GM12878 (cell line): Measurements from ENCODE around the gene ZBED4. TPM values are rescaled to one million over a fixed set of nuclear protein-coding genes. Genes with fewer than 3 reads are reported as not detected.

ENCODE experiments used
- ATAC-seq: fragments of 200-7000 bp; cut with Tn5 transposase; 3 replicates; pipeline ENCODE4 v1.9.1; 2020; ENCODE audit warnings: mild to moderate bottlenecking, moderate library complexity
- BruUV-seq: library from RNA; stranded (reverse); fragments of 400-500 nt; replicated peaks from 2 replicates; lab custom pipeline; 2021; lab: Mats Ljungman, UMichigan
- CTCF ChIA-PET: fragments of 300-600 bp; sonication (Branson Sonifier 250); formaldehyde crosslinking; extraction: SDS; loops from one replicate; lab custom pipeline; 2021; ENCODE audit warnings: inconsistent platforms; lab: Yijun Ruan, JAX
- POLR2A ChIA-PET: fragments of 350-600 bp; formaldehyde crosslinking; extraction: SDS; loops from one replicate; lab custom pipeline; 2021; ENCODE audit warnings: inconsistent platforms; lab: Charles Lee
- RAD21 ChIA-PET: fragments of 300-600 bp; sonication (Branson Sonifier 250); formaldehyde crosslinking; loops from one replicate; lab custom pipeline; 2023; ENCODE audit warnings: antibody characterized with exemption; ENCODE audit not compliant: unreplicated experiment; lab: Charles Lee
- SMC1A ChIA-PET: fragments of 300-600 bp; sonication (Branson Sonifier 250); formaldehyde crosslinking; loops from one replicate; lab custom pipeline; 2023; ENCODE audit not compliant: unreplicated experiment, uncharacterized antibody; lab: Charles Lee
- DNase-seq: peaks from one replicate; pipeline ENCODE4 v3.0.0-alpha.2; 2011; ENCODE audit warnings: low read depth, low spot score
- FAIRE-seq: peaks from 3 replicates; lab custom pipeline; 2011; peaks lifted over from hg19 to GRCh38; lab: Jason Lieb, UNC
- H2AFZ ChIP-seq: 2 replicates; pipeline ENCODE4 v1.6.0; 2011; ENCODE audit warnings: low read depth, low read length, control low read depth; ENCODE audit not compliant: control insufficient read depth
- H3K27ac ChIP-seq: 2 replicates; pipeline ENCODE4 v1.5.1; 2011; ENCODE audit warnings: control low read depth; ENCODE audit not compliant: control insufficient read depth, insufficient read depth
- H3K27me3 ChIP-seq, 2 experiments: replicated peaks in 1 of 2; 2 replicates each; pipeline versions ENCODE4 v1.6.0 to v1.6.1; 2011; ENCODE audit warnings: low read length in 1 of 2; ENCODE audit not compliant: control insufficient read depth in 2 of 2, insufficient read depth in 2 of 2
- H3K36me3 ChIP-seq, 2 experiments: 2 replicates each; pipeline ENCODE4 v1.5.1; 2011; ENCODE audit warnings: low read length in 1 of 2; ENCODE audit not compliant: control insufficient read depth in 2 of 2, insufficient read depth in 2 of 2
- H3K4me1 ChIP-seq: 2 replicates; pipeline ENCODE4 v1.6.1; 2011; ENCODE audit warnings: mild to moderate bottlenecking, low read length, moderate library complexity, mixed read lengths; ENCODE audit not compliant: control insufficient read depth, insufficient read depth
- H3K4me2 ChIP-seq: 2 replicates; pipeline ENCODE4 v1.6.0; 2011; ENCODE audit warnings: control low read depth; ENCODE audit not compliant: control insufficient read depth, insufficient read depth
- H3K4me3 ChIP-seq: fragments of 200-600 bp; sonication (generic); 2 replicates; pipeline ENCODE4 v1.5.1; 2016
- H3K79me2 ChIP-seq: 2 replicates; pipeline ENCODE4 v1.6.0; 2011; ENCODE audit warnings: low read length; ENCODE audit not compliant: control insufficient read depth, insufficient read depth
- H3K9ac ChIP-seq: 2 replicates; pipeline ENCODE4 v1.8.0; 2011; ENCODE audit warnings: low read length, control low read depth, mixed read lengths; ENCODE audit not compliant: control insufficient read depth, insufficient read depth
- H3K9me3 ChIP-seq: replicated peaks from 3 replicates; pipeline ENCODE4 v1.5.1; 2011; ENCODE audit warnings: mild to moderate bottlenecking, low read length; ENCODE audit not compliant: control insufficient read depth, insufficient read depth
- H4K20me1 ChIP-seq: 2 replicates; pipeline ENCODE4 v1.6.0; 2011; ENCODE audit not compliant: control insufficient read depth, insufficient read depth
- KLF5 ChIP-seq: fragments of 450-650 bp; IDR thresholded peaks from 2 replicates; pipeline ENCODE4 v1.6.1; 2014; ENCODE audit warnings: mild to moderate bottlenecking; ENCODE audit not compliant: partially characterized antibody
- NFIC ChIP-seq: IDR thresholded peaks from 2 replicates; pipeline ENCODE4 v1.6.1; 2012; ENCODE audit warnings: low read depth, mild to moderate bottlenecking, inconsistent platforms, low read length, moderate library complexity
- NFYA ChIP-seq: IDR thresholded peaks from 2 replicates; pipeline ENCODE4 v1.6.1; 2011; ENCODE audit warnings: low read depth, mild to moderate bottlenecking, low read length, improper control_type of control experiment, borderline replicate concordance
- NFYB ChIP-seq: IDR thresholded peaks from 2 replicates; pipeline ENCODE4 v1.6.1; 2011; ENCODE audit warnings: low read depth, mild to moderate bottlenecking, low read length, improper control_type of control experiment, moderate library complexity; ENCODE audit not compliant: insufficient read depth
- RAD51 ChIP-seq: fragments of 450-650 bp; IDR thresholded peaks from 2 replicates; pipeline ENCODE4 v1.6.1; 2016; ENCODE audit warnings: moderate library complexity, mild to moderate bottlenecking, inconsistent platforms
- SIN3A ChIP-seq: IDR thresholded peaks from 2 replicates; pipeline ENCODE4 v1.6.1; 2012; ENCODE audit warnings: low read depth, low read length, improper control_type of control experiment
- ZNF622 ChIP-seq: fragments of 450-650 bp; IDR thresholded peaks from 2 replicates; pipeline ENCODE4 v1.6.1; 2017; ENCODE audit warnings: mild to moderate bottlenecking, inconsistent platforms
- WGBS: methylation state at CpG from one replicate; pipeline ENCODE4 v1.1.6; 2016; ENCODE audit warnings: low lambda C conversion rate; ENCODE audit not compliant: insufficient replicate concordance, insufficient coverage; ENCODE audit errors: missing lambda C conversion rate; 5-methylcytosine and 5-hydroxymethylcytosine counted together
- in situ Hi-C: fragments of 300-500 bp; cut with MboI; formaldehyde crosslinking; loops from 9 replicates; pipeline ENCODE4 v1.14.3; 2018; ENCODE audit warnings: mixed read lengths
- intact Hi-C: fragments of 100-400 bp; cut with micrococcal nuclease; formaldehyde crosslinking; loops from one replicate; pipeline ENCODE4 v1.14.2; 2022; ENCODE audit not compliant: unreplicated experiment
- polyA plus RNA-seq, 11 experiments: library from polyadenylated mRNA; depleted of rRNA in 4 of 11; unstranded in 6 of 11; stranded (reverse) in 5 of 11; fragments of >200 nt; fragmentation: Nextera tagmentation in 4 of 11; fragmentation: Illumina TruSeq in 1 of 11; extraction: Ambion mirVana in 4 of 11; extraction: Trizol in 1 of 11; gene quantifications; 1 replicate in 1 of 11; 2 replicates in 10 of 11; pipeline versions ENCODE4 v1.2.1 to v1.2.3, GENCODE V29; 2011 to 2016; ENCODE audit warnings: inconsistent platforms in 2 of 11, missing spikeins in 2 of 11, low read depth in 1 of 11
- total RNA-seq, 4 experiments: library from RNA; depleted of rRNA in 3 of 4; stranded (reverse); fragments of >200 nt in 3 of 4; fragmentation: Illumina TruSeq in 1 of 4; extraction: Trizol in 1 of 4; gene quantifications; 2 replicates each; pipeline versions ENCODE4 v1.2.1 to v1.2.3, GENCODE V29; 2013 to 2021
- TF ChIP-seq, protein P1 (sequence below): IDR thresholded peaks from 2 replicates; pipeline ENCODE4 v1.6.1; 2012; ENCODE audit warnings: mild to moderate bottlenecking, low read depth, low read length
- TF ChIP-seq, protein P2 (sequence below): IDR thresholded peaks from 2 replicates; pipeline ENCODE4 v1.6.1; 2011; ENCODE audit warnings: borderline replicate concordance, low read depth, mild to moderate bottlenecking, moderate library complexity, mixed read lengths, low read length; ENCODE audit not compliant: insufficient read depth; ENCODE audit errors: extremely low read length

The ZBED4 gene
- total and polyA plus RNA-seq, 10 of the 15 experiments (the other 5 are each of a cell fraction or from before 2014, with no cell fraction given), result 2.3 to 21.6 (median 12.8) TPM

DNA sequence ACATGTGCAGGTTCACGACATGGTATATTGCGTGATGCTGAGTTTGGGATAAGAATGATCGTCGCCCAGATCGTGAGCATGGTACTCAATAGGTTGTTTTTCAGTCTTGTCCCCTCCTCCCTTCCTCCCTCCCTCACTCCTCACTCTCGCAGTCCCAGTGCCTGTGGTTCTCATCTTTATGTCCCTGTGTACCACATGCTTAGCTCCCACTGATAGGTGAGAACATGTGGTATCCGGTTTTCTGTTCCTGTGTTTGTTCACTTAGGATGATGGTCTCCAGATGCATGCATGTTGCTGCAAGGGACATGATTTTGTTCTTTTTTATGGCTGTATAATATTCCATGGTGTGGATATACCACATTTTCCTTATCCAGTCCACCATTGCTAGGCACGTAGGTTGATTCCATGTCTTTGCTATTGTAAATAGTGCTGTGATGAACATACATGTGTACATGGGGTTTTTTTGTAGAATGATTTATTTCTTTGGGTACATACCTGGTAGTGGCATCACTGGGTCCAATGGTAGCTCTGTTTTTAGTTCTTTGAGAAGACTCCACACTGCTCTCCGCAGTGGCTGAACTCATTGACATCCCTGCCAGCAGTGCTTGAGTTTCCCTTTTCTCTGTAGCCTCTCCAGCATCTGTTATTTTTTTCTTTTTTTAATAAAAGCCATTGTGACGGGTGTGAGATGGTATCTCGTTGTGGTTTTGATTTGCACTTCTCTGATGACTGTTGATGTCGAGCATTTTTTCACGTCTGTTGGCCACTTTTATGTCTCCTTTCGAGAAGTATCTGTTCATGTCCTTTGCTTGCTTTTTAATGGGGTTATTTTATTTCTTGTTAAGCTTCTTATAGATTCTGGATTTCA lies 16.4 kb downstream of the ZBED4 start (continued):
- TF ChIP-seq, protein P1, sequence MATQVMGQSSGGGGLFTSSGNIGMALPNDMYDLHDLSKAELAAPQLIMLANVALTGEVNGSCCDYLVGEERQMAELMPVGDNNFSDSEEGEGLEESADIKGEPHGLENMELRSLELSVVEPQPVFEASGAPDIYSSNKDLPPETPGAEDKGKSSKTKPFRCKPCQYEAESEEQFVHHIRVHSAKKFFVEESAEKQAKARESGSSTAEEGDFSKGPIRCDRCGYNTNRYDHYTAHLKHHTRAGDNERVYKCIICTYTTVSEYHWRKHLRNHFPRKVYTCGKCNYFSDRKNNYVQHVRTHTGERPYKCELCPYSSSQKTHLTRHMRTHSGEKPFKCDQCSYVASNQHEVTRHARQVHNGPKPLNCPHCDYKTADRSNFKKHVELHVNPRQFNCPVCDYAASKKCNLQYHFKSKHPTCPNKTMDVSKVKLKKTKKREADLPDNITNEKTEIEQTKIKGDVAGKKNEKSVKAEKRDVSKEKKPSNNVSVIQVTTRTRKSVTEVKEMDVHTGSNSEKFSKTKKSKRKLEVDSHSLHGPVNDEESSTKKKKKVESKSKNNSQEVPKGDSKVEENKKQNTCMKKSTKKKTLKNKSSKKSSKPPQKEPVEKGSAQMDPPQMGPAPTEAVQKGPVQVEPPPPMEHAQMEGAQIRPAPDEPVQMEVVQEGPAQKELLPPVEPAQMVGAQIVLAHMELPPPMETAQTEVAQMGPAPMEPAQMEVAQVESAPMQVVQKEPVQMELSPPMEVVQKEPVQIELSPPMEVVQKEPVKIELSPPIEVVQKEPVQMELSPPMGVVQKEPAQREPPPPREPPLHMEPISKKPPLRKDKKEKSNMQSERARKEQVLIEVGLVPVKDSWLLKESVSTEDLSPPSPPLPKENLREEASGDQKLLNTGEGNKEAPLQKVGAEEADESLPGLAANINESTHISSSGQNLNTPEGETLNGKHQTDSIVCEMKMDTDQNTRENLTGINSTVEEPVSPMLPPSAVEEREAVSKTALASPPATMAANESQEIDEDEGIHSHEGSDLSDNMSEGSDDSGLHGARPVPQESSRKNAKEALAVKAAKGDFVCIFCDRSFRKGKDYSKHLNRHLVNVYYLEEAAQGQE, result no peak
- TF ChIP-seq RAD51 (no peak), NFYA (no peak), ZNF622 (no peak), SIN3A (no peak), NFIC (no peak)
- TF ChIP-seq, all 136 proteins: peak for 0

DNA sequence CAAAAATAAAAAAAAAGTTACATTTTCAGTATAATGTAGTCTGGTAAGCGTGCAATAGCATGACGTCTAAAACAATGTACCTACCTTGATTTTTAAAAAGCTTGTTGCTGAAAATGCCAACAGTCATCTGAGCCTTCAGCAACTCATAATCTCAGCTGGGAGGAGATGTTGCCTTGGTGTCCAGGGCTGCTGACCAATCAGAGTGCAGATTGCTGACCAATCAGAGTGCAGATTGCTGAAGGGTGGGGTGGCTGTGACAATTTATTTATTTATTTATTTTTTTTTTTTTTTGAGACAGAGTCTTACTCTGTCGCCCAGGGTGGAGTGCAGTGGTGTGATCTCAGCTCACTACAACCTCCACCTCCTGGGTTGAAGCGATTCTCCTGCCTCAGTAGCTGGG lies 17.8 kb downstream of the ZBED4 start:
- Histone ChIP-seq H3K4me2 (no peak overlapping the region), H3K9me3 (peaks cover 21% of the 10 kb centered on the region; the same call in 2 of the 3 replicates), H3K27ac (no peak overlapping the region), H4K20me1 (no peaks in the 10 kb centered on the region), H3K79me2 (peaks cover 43% of the 10 kb centered on the region), H3K9ac (no peak overlapping the region), H3K4me3 (no peak overlapping the region), H3K36me3 (peaks cover 0 to 5% of the 10 kb centered on the region in 2 experiments; a peak in 3 of 4 replicates), H2AFZ (no peak overlapping the region), H3K27me3 (no peaks in the 10 kb centered on the region), H3K4me1 (no peaks in the 10 kb centered on the region)
- WGBS, result 99% methylated on average over 3 of the region's 4 CpGs
- no peak for FAIRE-seq
- in situ Hi-C loops (no loop called here), intact Hi-C loops (no loop called here)
- TF ChIP-seq NFYB (0 out of 2 replicates have a peak, but pooled peaks have one; percentile 18), KLF5 (no peak)
- TF ChIP-seq, protein P2, sequence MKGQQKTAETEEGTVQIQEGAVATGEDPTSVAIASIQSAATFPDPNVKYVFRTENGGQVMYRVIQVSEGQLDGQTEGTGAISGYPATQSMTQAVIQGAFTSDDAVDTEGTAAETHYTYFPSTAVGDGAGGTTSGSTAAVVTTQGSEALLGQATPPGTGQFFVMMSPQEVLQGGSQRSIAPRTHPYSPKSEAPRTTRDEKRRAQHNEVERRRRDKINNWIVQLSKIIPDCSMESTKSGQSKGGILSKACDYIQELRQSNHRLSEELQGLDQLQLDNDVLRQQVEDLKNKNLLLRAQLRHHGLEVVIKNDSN, result no peak
- CTCF ChIA-PET, result interaction anchor here (0.6 kb wide), 1 partner anchor 19 kb away, joined by 3 read pairs; no protein-coding TSS in a partner anchor
- POLR2A ChIA-PET, result interaction anchor here (0.7 to 1.3 kb wide), 2 partner anchors 9 to 11 kb away, joined by 3 read pairs; no protein-coding TSS in a partner anchor
- RAD21 ChIA-PET, result no interaction called here
- no peak for ATAC-seq
- DNase-seq, result no peak
- SMC1A ChIA-PET, result interaction anchor here (0.6 to 1.2 kb wide), 2 partner anchors 11 to 21 kb away, joined by 3 read pairs; no protein-coding TSS in a partner anchor
- no TSS peak for BruUV-seq
